SHP77 (cell line): ENCODE data around the gene HIVEP3.

Experiments
- DNase-seq, 2 experiments: peaks; one replicate each; lab custom pipeline; 2025; lab: John Stamatoyannopoulos, UW

Gene HIVEP3

DNA sequence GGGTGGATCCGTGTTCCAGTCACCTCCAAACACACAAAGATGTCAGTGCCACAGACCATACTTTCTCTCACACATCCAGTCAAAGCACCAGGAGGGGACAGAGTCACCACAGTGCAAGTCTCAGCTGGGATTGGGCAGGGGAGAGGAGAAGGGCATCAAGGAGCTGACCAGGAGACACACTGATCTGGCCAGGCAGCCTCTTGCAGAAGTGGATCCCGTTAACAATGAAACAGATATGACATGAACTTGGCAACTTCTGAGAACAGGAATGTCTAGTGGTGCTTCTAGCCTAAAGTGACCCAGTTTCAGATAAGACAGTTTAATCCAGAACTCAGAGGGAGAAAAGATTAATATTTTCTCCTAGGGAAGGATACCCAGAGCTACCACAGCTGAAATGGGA is 71.0 kb downstream of the HIVEP3 start:
- DNase-seq = no peak

GRCh38 chr1:41846625-41847405 is 71.9 kb downstream of the HIVEP3 start:
- no peak for DNase-seq

DNA sequence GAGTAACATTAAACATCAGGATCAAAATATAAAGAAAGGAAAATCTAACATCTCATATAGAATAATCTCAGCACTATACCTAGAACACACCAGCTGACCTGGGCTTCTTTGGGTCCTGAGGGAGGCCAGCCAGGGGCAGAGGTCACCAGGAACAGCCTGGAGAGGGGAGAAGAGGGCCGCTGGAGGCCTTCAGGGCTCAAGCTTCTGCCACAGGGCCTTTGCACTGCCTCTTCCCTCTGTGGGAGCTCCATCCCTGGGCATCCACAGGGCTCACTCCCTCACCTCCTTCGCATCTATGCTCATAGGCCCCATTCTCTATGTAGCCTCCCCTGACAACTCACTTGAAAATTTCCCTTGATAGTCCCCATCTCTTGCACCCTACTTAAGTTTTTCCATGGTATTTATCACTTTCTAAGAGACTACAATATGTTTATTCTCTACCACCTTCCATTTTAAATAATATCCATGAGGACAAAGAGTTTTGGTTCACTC is 73.9 kb downstream of the HIVEP3 start:
- no peak for DNase-seq

GRCh38 chr1:41844255-41844654 is 74.5 kb downstream of the HIVEP3 start:
- no peak for DNase-seq

GRCh38 chr1:41842993-41843755 is 75.5 kb downstream of the HIVEP3 start:
- DNase-seq = no peak

- no peak for DNase-seq
Observed at GRCh38 chr1:41842326-41842725, 76.4 kb downstream of the HIVEP3 start.

GRCh38 chr1:41840592-41841246 is 78.0 kb downstream of the HIVEP3 start:
- DNase-seq = no peak

DNA sequence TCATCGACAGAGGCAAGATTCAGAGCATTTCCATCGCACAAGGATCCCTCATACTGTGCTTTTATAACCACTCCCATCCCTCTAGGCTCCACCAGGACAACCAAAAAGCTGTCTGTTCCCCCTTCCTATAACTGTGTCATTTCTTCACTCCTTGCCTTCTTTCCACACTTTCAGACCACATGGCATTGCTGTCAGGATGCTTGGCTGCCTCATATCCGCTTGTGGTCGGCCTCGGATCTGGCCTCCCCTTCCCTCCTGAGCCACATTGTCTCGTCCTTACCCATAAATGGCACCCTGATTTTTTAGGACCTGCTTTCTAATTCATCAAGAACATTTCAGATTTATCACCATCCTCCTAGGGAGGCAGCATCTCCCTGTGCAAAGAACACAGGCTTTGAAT is 80.5 kb downstream of the HIVEP3 start:
- DNase-seq = no peak

GRCh38 chr1:41837691-41838090 is 81.0 kb downstream of the HIVEP3 start:
- no peak for DNase-seq

DNA sequence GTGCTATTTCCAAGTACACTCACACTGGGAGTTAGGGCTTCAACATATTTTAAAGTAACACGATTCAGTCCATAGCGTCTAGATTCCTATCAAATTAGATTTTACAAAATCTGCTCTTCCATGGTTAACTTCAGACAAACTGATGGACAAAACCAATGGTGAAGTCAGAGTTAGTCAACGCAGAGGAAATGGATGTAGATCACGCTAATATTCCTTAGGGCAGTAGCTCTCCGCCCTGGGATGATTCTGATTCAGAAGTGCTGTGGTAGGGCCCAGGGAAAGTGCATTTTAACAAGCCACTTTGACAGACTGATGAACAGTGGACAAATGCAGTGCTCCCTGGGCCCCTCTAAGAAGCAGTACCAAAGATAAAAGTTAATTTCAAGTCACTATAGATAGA is 83.2 kb downstream of the HIVEP3 start:
- no peak for DNase-seq

DNA sequence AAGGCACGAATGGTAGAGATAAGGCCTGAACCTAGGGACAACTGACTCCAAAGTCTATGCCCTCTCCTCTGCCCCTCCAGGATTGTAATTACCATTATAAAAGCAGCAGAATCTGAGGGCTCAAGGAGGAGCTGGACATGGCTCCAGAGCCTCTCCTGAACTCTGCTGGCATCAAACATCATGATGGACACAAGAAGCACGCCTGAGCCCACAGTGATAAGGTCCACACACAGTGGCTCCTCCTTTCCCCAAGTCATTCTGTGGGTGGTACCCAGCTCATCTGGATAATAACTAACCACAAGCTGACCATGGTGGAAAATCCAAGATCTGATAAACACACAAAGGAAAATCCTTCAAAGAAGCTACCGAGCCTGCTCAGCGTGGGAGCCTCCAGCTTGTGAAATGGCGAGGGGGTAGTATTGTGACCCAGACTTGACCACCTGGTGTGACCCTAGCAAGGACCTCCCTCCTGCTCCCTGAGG is 85.2 kb downstream of the HIVEP3 start:
- no peak for DNase-seq

DNA sequence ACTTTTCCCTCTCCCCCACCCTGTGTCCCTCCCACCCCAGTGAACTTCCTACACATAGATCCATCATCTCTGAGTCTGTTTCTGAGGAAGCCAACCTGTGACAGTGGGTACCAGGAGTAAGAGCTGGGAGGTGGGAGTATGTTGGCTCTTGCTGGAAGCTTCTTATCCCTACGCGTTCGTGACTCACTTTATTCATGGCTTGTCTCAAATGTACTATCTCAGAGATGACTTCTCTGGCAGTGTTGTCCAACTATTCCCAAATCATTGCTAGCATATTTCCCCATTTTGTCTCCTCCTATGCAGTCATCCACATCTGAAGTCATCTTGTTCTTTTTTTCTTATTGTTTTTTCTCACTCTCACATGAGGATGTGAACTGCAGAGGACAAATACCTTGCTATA is 88.0 kb downstream of the HIVEP3 start:
- no peak for DNase-seq

- DNase-seq = no peak
Observed at GRCh38 chr1:41827991-41828570, 90.6 kb downstream of the HIVEP3 start.

DNA sequence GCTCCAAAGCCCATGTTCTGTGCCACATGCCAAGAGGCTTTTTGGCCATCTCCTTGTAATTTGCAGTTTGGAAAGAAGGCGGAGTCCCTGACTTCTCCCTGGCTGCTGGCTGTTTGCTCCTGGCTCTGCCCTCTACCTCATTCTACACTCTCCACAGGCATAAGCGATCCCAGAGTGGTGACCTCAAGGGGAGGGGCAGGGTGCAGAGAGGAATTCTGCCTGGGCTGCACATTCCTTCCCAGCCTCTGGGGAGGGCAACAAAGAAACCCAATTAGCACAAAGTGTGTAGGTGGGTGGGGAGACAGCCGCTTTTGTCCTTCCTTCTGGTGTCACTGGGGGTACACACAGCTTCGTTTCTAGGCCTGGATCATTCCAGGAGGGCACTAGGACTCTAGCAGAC is 95.3 kb downstream of the HIVEP3 start:
- no peak for DNase-seq

GRCh38 chr1:41822866-41823265 is 95.9 kb downstream of the HIVEP3 start:
- DNase-seq = no peak

- no peak for DNase-seq
Observed at GRCh38 chr1:41819843-41820242, 98.9 kb downstream of the HIVEP3 start.

GRCh38 chr1:41819069-41819468 is 99.7 kb downstream of the HIVEP3 start:
- DNase-seq = no peak

DNA sequence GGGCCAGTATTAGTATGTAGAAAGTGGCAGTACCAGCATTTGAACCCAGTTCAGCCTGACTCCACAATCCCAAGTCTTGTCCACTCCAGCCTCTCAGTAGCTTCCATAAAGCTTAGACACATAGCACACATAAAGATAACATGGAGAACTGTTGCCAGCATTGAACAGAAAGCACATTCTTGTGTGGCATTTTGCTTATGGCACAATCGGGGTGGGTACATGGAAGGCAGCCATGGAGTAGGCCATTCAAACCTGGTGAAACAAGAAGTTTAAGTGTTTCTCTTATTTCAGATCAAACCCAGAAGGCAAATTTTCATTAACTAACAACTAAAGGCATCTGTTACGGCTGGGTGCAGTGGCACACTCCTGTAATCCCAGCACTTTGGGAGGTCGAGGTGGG is 102.7 kb downstream of the HIVEP3 start:
- no peak for DNase-seq

DNA sequence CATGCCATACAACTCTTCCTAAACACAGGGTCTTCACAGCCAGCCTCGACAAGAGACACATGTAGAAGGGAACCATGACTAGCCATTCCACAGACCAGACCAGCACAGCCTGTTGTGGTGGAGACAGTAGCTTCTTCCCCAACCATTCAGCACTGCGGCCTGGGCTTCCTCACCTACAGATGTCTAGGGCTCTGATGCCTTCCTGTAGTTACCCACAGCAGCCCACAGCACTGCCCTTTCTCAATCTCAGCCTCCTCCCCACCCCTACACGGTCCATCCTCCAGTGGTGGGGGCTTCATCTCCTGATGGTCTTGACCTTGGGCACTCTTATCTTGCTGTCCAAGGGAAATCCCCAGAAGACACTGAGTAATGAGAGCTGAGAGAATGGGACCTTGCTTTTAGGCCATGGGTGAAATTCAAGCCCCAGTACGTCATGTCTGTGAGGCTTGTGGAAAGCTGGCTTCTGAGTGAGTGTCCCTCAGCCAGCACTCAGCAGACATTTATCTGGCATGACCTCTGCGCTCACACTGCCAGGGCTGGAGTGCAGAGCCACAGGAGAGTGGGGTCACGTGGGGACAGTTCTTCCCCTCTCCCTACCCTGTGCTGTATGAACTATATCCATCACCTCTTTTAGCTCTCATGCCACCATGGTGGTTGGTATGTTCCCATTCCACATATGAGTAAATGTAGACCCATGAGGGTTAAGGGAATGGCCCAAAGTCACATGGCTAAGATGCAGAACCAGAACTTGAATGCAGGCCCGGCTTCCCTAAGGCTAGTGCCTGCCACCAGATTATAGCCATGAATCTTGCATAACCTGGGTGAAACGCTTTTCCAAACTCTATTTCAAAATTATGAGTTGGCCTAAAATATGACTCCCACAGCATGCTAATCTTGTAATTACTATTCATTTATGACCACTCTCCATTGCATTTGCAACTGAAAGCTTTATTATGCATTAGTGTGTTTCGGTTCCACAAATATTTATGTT is 104.7 kb downstream of the HIVEP3 start:
- no peak for DNase-seq

DNA sequence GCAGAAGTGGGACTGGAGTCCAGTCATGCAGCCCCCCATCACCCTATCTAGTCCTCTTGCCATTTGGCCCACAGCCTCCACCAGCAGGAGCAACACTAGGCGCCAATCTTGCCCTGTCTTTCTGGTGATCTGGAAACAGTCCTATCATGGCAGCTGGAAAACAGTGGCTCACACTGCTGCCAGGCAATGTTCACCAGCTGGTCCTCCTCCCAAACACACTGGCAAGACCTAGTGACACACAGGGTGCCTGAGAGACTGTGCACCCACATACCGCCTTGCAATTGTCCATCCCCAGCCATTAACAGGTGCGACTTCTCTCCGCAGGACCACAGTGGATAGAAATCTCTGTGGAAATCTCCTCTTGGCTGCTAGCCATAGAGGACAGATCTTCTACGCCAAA is 105.5 kb downstream of the HIVEP3 start:
- no peak for DNase-seq

- no peak for DNase-seq
Observed at GRCh38 chr1:41812453-41812852, 106.3 kb downstream of the HIVEP3 start.
